GM12864 (cell line): Measurements from ENCODE around the gene FBXL13.
"Not testable (repeated sequence)": the region's sequence is repeated elsewhere in the genome, so short reads cannot be mapped to it uniquely, and the experiment has no call there.

Experiments used
- DNase-seq: peaks from one replicate; pipeline ENCODE4 v3.0.0-alpha.2; 2011; ENCODE audit warnings: low read depth
- H3K4me3 ChIP-seq: 2 replicates; pipeline ENCODE4 v1.5.1; 2011; ENCODE audit warnings: mild to moderate bottlenecking, low read depth, low read length, control low read depth
- CTCF ChIP-seq: IDR thresholded peaks from 2 replicates; pipeline ENCODE4 v1.5.1; 2011; ENCODE audit warnings: low read depth, mild to moderate bottlenecking, moderate library complexity, low read length, control low read depth, inconsistent platforms; ENCODE audit errors: missing control alignments

The FBXL13 gene

GRCh38 chr7:102975854-102976253, 98.7 kb downstream of the FBXL13 start:
- no peak for DNase-seq
- H3K4me3 ChIP-seq = no peak overlapping the region
- TF ChIP-seq CTCF = no peak

- H3K4me3 ChIP-seq = no peak overlapping the region
- DNase-seq = no peak
- peak; percentile 35 for TF ChIP-seq CTCF
Observed at GRCh38 chr7:102974366-102975236, 100.0 kb downstream of the FBXL13 start.

GRCh38 chr7:102973096-102973802, 101.3 kb downstream of the FBXL13 start:
- no peak overlapping the region for H3K4me3 ChIP-seq
- no peak for TF ChIP-seq CTCF
- DNase-seq = no peak

GRCh38 chr7:102967798-102968197, 106.8 kb downstream of the FBXL13 start:
- TF ChIP-seq CTCF = no peak
- no peak for DNase-seq
- H3K4me3 ChIP-seq = no peak overlapping the region

GRCh38 chr7:102966465-102966864, 108.1 kb downstream of the FBXL13 start:
- no peak for TF ChIP-seq CTCF
- no peak for DNase-seq
- H3K4me3 ChIP-seq = no peak overlapping the region

- DNase-seq, H3K4me3 ChIP-seq: not testable (repeated sequence)
Observed at GRCh38 chr7:102961993-102962392, 112.6 kb downstream of the FBXL13 start.

- H3K4me3 ChIP-seq, DNase-seq: not testable (repeated sequence)
Observed at GRCh38 chr7:102958004-102958403, 116.6 kb downstream of the FBXL13 start.

GRCh38 chr7:102954359-102954758, 120.2 kb downstream of the FBXL13 start:
- not testable (repeated sequence) for DNase-seq, H3K4me3 ChIP-seq
